KMS-11 (cell line): Measurements from ENCODE around the gene MRPS25.

ENCODE experiments used
- H2AFZ ChIP-seq: fragments of 200-600 bp; sonication (generic); 2 replicates; pipeline ENCODE4 v1.6.1; 2016; ENCODE audit warnings: antibody characterized with exemption, mixed run types, low read depth
- H3K27ac ChIP-seq: fragments of 200-600 bp; sonication (generic); 2 replicates; pipeline ENCODE4 v1.6.1; 2016; ENCODE audit warnings: mild to moderate bottlenecking, mixed run types
- H3K27me3 ChIP-seq: fragments of 200-600 bp; sonication (generic); 2 replicates; pipeline ENCODE4 v1.6.1; 2017; ENCODE audit warnings: mild to moderate bottlenecking, low read depth, mixed run types, moderate library complexity; ENCODE audit not compliant: insufficient read depth
- H3K36me3 ChIP-seq: fragments of 200-600 bp; sonication (generic); 2 replicates; pipeline ENCODE4 v1.6.1; 2017; ENCODE audit warnings: mild to moderate bottlenecking, mixed run types; ENCODE audit not compliant: insufficient read depth
- H3K4me1 ChIP-seq: fragments of 200-600 bp; sonication (generic); 2 replicates; pipeline ENCODE4 v1.6.1; 2016; ENCODE audit warnings: mild to moderate bottlenecking, low read depth, mixed run types; ENCODE audit not compliant: poor library complexity, severe bottlenecking
- H3K4me2 ChIP-seq: fragments of 200-600 bp; sonication (generic); 2 replicates; pipeline ENCODE4 v1.7.0; 2016; ENCODE audit warnings: mild to moderate bottlenecking, mixed run types
- H3K4me3 ChIP-seq: fragments of 200-600 bp; sonication (generic); IDR thresholded peaks from 2 replicates; pipeline ENCODE4 v1.6.1; 2017; ENCODE audit warnings: low read depth, low read length, mixed read lengths; ENCODE audit not compliant: insufficient read depth
- H3K79me2 ChIP-seq: fragments of 200-600 bp; sonication (generic); 2 replicates; pipeline ENCODE4 v1.6.1; 2016; ENCODE audit warnings: low read depth, mixed run types; ENCODE audit not compliant: insufficient read depth
- H3K9ac ChIP-seq: fragments of 200-600 bp; sonication (generic); 2 replicates; pipeline ENCODE4 v1.6.1; 2016; ENCODE audit warnings: mild to moderate bottlenecking, mixed run types
- H4K20me1 ChIP-seq: fragments of 200-600 bp; sonication (generic); 2 replicates; pipeline ENCODE4 v1.6.1; 2016; ENCODE audit warnings: mild to moderate bottlenecking, mixed run types; ENCODE audit not compliant: insufficient read depth
- TF ChIP-seq, protein P1 (sequence below): fragments of 200-600 bp; sonication (generic); conservative IDR thresholded peaks from 2 replicates; pipeline ENCODE4 v1.6.1; 2017; ENCODE audit warnings: low read depth, mild to moderate bottlenecking, antibody characterized with exemption, low read length, moderate library complexity, mixed read lengths

The MRPS25 gene

DNA sequence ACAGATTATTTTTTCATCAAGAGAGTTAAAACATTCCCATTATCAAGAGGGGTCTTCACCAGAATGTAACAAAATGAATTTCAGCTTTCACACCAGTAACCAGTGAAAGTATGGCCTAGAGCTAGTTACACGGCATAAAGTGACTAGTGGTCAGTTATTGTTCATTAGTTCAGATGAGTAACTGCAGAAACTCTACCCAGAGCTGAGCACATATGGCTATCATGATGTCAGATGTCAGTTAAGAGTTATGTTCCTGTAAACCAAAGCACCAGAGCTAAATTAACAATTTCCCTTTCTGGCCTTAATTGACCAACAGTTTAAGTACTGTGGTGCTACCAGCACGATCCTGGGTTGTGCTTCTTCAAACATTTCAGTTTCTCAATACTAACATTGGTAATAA is 6.6 kb upstream of the MRPS25 start:
- Histone ChIP-seq H3K27ac (no peak overlapping the region), H3K4me2 (no peak overlapping the region), H2AFZ (no peak overlapping the region), H3K79me2 (no peaks in the 10 kb centered on the region), H4K20me1 (no peaks in the 10 kb centered on the region), H3K4me1 (no peaks in the 10 kb centered on the region), H3K9ac (no peak overlapping the region), H3K36me3 (no peaks in the 10 kb centered on the region), H3K4me3 (no peak overlapping the region), H3K27me3 (no peaks in the 10 kb centered on the region)
- TF ChIP-seq, protein P1, sequence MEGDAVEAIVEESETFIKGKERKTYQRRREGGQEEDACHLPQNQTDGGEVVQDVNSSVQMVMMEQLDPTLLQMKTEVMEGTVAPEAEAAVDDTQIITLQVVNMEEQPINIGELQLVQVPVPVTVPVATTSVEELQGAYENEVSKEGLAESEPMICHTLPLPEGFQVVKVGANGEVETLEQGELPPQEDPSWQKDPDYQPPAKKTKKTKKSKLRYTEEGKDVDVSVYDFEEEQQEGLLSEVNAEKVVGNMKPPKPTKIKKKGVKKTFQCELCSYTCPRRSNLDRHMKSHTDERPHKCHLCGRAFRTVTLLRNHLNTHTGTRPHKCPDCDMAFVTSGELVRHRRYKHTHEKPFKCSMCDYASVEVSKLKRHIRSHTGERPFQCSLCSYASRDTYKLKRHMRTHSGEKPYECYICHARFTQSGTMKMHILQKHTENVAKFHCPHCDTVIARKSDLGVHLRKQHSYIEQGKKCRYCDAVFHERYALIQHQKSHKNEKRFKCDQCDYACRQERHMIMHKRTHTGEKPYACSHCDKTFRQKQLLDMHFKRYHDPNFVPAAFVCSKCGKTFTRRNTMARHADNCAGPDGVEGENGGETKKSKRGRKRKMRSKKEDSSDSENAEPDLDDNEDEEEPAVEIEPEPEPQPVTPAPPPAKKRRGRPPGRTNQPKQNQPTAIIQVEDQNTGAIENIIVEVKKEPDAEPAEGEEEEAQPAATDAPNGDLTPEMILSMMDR: no peak

GRCh38 chr3:15069441-15069840 is 4.3 kb upstream of the MRPS25 start:
- H3K36me3 ChIP-seq: no peaks in the 10 kb centered on the region
- H3K4me1 ChIP-seq: no peaks in the 10 kb centered on the region
- TF ChIP-seq, protein P1: no peak
- H3K27me3 ChIP-seq: no peaks in the 10 kb centered on the region
- no peak overlapping the region for H3K4me2 ChIP-seq
- no peak overlapping the region for H3K27ac ChIP-seq
- H3K9ac ChIP-seq: no peak overlapping the region
- H4K20me1 ChIP-seq: no peaks in the 10 kb centered on the region
- no peak overlapping the region for H2AFZ ChIP-seq
- no peak overlapping the region for H3K4me3 ChIP-seq
- peaks cover 5% of the 10 kb centered on the region for H3K79me2 ChIP-seq

DNA sequence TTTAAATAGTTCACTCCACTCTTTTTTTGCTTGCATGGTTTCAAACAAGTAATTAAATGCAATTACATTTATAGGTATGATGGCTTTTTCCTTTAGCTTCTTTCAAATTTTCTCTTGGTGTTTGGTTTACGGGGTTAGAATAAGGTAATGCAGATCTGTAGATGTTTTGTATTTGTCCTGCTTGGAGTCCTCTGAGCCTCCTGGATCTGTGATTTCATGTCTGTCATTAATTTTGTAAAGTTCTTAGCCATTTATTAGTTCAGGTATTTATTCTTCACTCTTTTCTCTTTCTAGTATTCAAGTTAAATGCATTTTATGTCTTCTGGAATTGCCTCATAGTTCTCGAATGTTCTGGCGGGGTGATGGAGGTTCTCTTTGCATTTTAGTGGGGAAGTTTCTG is 1.4 kb upstream of the MRPS25 start:
- no peak overlapping the region for H2AFZ ChIP-seq
- H3K27me3 ChIP-seq: no peaks in the 10 kb centered on the region
- H3K4me3 ChIP-seq: no peak overlapping the region
- H3K9ac ChIP-seq: no peak overlapping the region
- H3K36me3 ChIP-seq: no peaks in the 10 kb centered on the region
- peaks cover 5% of the 10 kb centered on the region for H3K4me1 ChIP-seq
- H4K20me1 ChIP-seq: no peaks in the 10 kb centered on the region
- peaks cover 21% of the 10 kb centered on the region for H3K79me2 ChIP-seq
- TF ChIP-seq, protein P1: no peak
- no peak overlapping the region for H3K4me2 ChIP-seq
- H3K27ac ChIP-seq: no peak overlapping the region

DNA sequence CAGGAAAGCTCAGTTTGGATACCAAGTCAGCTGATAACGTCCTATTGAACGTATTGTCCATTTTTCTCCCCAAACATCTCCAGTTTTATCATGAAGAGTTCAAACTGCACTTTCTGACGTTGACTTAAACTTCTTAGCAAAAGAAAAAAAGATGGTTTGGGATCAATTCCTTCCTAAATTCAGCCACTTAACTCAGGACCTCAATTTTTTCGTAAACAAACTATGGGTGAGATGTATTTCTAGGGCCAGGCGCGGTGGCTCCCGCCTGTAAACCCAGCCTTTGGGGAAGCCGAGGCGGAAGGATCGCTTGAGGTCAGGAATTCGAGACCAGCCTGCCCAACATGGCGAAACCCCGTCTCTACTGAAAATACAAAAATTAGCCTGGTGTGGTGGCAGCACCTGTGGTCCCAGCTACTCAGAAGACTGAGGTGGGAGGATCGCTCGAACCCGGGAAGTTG is 464 bp upstream of the MRPS25 start:
- Histone ChIP-seq H4K20me1 (no peaks in the 10 kb centered on the region), H3K79me2 (peaks cover 21% of the 10 kb centered on the region), H3K27me3 (no peaks in the 10 kb centered on the region), H3K4me1 (peaks cover 5% of the 10 kb centered on the region), H3K4me3 (no peak overlapping the region), H3K4me2 (peak overlapping the region; percentile 31), H3K27ac (no peak overlapping the region), H3K9ac (peak overlapping the region; percentile 92; the same call in 1 of the 2 replicates), H2AFZ (peak overlapping the region; percentile 66; the same call in 1 of the 2 replicates), H3K36me3 (no peaks in the 10 kb centered on the region)
- TF ChIP-seq, protein P1: no peak
